ENCODE data around the gene TRPM5.

- TF ChIP-seq CTCF (IDR thresholded peaks at IDR 0.05) (no peak), RFX5 (IDR thresholded peaks at IDR 0.05; ENCODE audit: low read length) (no peak), EZH2phosphoT487 (IDR thresholded peaks at IDR 0.05; ENCODE audit: borderline replicate concordance, low read depth) (no peak), RAD21 (IDR thresholded peaks at IDR 0.05; ENCODE audit: low read length) (no peak), YY1 (IDR thresholded peaks at IDR 0.05; ENCODE audit: low read depth) (no peak), PBX3 (IDR thresholded peaks at IDR 0.05) (no peak), POLR2AphosphoS5 (IDR thresholded peaks at IDR 0.05; ENCODE audit: low read depth, low read length) (no peak), MEF2A (IDR thresholded peaks at IDR 0.05; ENCODE audit: borderline replicate concordance, low read depth) (no peak)
- TF ChIP-seq, protein P1, sequence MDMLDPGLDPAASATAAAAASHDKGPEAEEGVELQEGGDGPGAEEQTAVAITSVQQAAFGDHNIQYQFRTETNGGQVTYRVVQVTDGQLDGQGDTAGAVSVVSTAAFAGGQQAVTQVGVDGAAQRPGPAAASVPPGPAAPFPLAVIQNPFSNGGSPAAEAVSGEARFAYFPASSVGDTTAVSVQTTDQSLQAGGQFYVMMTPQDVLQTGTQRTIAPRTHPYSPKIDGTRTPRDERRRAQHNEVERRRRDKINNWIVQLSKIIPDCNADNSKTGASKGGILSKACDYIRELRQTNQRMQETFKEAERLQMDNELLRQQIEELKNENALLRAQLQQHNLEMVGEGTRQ (IDR thresholded peaks at IDR 0.05; ENCODE audit: borderline replicate concordance, low read depth, low read length): no peak
These were observed 10.3 kb downstream of the TRPM5 start for GRCh38 chr11:2434008-2434407.

Measured in SK-N-SH (cell line).